Ovary (tissue), 9 donors: Measurements from ENCODE around the gene LIPC. TPM values are rescaled to one million over a fixed set of nuclear protein-coding genes. Genes with fewer than 3 reads are reported as not detected.

Experiments used
- DNase-seq, 5 donors: peaks; one replicate each; pipeline ENCODE4 v3.0.0-alpha.2; 2019 to 2020
- H3K27ac ChIP-seq, 2 donors: fragments of 200-600 bp; one replicate each; pipeline versions ENCODE4 v1.5.1 to v1.8.0; 2019 to 2022
- H3K27me3 ChIP-seq: fragments of 200-600 bp; one replicate; pipeline ENCODE4 v1.8.0; 2022
- H3K36me3 ChIP-seq: fragments of 200-600 bp; sonication (generic); one replicate; pipeline ENCODE4 v1.5.1; 2019
- H3K4me1 ChIP-seq: one replicate; pipeline ENCODE4 v1.8.1; 2013; ENCODE audit warnings: mild to moderate bottlenecking, moderate library complexity; ENCODE audit not compliant: insufficient read depth
- H3K4me3 ChIP-seq: fragments of 200-600 bp; sonication (generic); one replicate; pipeline ENCODE4 v1.5.1; 2017
- H3K9me3 ChIP-seq, 2 donors: fragments of 200-600 bp in 1 of 2; sonication (generic) in 1 of 2; one replicate each; pipeline versions ENCODE4 v1.5.1 to v1.8.1; 2013 to 2019; ENCODE audit warnings: mild to moderate bottlenecking in 1 of 2, moderate library complexity in 1 of 2
- EP300 ChIP-seq: sonication (generic); formaldehyde crosslinking; IDR thresholded peaks from one replicate; pipeline ENCODE4 v1.6.1; 2017; ENCODE audit warnings: antibody characterized with exemption
- POLR2A ChIP-seq: fragments of 450-650 bp; IDR thresholded peaks from one replicate; pipeline ENCODE4 v1.6.1; 2017; ENCODE audit warnings: antibody characterized with exemption, mild to moderate bottlenecking, moderate library complexity
- WGBS, 3 donors: extraction: QIAGEN DNeasy Blood & Tissue Kit in 1 of 3; methylation state at CpG; one replicate each; pipeline versions ENCODE4 v1.1.5 to v1.1.7; 2013 to 2017; 5-methylcytosine and 5-hydroxymethylcytosine counted together
- intact Hi-C, 4 donors: fragments of 100-400 bp; cut with DNase I; formaldehyde crosslinking; loops; one replicate each; pipeline versions ENCODE4 v1.11.0 to v1.15.1; 2022 to 2023
- polyA plus RNA-seq, 2 donors: library from polyadenylated mRNA; stranded (reverse); fragments of 200-250 nt in 1 of 2; fragments of 350-450 nt in 1 of 2; fragmentation: Illumina TruSeq in 1 of 2; extraction: RNeasy Lipid Tissue Mini Kit (QIAGEN cat#74804) in 1 of 2; gene quantifications; one replicate each; pipeline ENCODE4 v1.2.3, GENCODE V29; 2013 to 2014
- total RNA-seq, 7 donors: library from RNA; depleted of rRNA in 2 of 7; stranded (reverse); fragments of >200 nt in 2 of 7; fragmentation: NEBNext Ultra II Directional in 3 of 7; extraction: Animal tissue kit (Norgen Biotek cat#: 25700) in 3 of 7; gene quantifications; one replicate each; pipeline versions ENCODE4 v1.1.0 to v1.2.4, GENCODE V29; 2016 to 2023
- TF ChIP-seq, protein P1 (sequence below), 3 donors: fragments of 450-650 bp in 2 of 3; fragments of 200-600 bp in 1 of 3; IDR thresholded peaks; one replicate each; pipeline versions ENCODE4 v1.5.1 to v1.8.0; 2016 to 2022; ENCODE audit warnings: antibody characterized with exemption in 3 of 3, mild to moderate bottlenecking in 1 of 3
- donor health status: DM: no; HTN: no; CAD: no; lungs with moderate emphysema.
- donor health status: DM: no; HTN: no; CAD: no.
- donor health status: Bipolar disorder and iron deficiency.
- donor health status: DM: yes; HTN: yes; CAD: no.
- donor health status: DM: no; HTN: no; CAD: no.
- donor health status: DM: yes; HTN: yes; CAD: no.

The LIPC gene
- total and polyA plus RNA-seq, 9 donors = 0.28 to 1.1 (median 0.72) TPM

DNA sequence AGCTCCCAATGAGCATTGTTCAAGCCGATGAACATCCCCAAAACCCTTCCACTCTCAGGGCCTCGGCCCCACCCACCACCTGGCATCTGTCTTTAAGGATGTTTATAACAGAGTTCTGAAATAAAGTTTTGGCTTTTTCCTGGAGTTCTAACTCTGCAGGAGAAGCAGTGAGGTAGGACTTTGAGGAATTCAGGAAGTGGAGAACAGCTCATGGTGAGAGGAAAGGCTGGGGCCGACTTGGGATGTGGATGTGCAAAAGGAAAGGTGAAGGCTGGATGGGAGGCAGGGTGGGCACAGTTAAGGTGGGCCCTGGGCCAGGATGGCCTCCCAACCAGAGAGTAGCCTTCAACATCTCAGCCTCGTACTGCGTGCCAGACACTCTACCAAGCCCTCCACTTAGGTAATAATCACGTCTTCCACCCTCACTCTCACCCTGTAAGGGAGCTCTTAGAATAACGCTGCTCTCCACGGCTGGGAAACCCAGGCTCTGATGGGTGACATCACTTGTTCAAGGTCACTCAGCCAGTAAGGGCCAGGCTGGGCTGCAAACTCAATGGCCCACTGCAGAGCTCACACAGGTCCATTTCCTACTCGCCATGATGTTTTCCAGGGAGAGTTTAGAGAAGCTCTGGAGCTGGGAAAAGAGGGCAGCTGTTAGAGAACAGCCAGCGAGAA, 28.5 kb downstream of the LIPC start:
- H3K4me3 ChIP-seq = no peak overlapping the region
- TF ChIP-seq POLR2A = no peak
- TF ChIP-seq, protein P1, sequence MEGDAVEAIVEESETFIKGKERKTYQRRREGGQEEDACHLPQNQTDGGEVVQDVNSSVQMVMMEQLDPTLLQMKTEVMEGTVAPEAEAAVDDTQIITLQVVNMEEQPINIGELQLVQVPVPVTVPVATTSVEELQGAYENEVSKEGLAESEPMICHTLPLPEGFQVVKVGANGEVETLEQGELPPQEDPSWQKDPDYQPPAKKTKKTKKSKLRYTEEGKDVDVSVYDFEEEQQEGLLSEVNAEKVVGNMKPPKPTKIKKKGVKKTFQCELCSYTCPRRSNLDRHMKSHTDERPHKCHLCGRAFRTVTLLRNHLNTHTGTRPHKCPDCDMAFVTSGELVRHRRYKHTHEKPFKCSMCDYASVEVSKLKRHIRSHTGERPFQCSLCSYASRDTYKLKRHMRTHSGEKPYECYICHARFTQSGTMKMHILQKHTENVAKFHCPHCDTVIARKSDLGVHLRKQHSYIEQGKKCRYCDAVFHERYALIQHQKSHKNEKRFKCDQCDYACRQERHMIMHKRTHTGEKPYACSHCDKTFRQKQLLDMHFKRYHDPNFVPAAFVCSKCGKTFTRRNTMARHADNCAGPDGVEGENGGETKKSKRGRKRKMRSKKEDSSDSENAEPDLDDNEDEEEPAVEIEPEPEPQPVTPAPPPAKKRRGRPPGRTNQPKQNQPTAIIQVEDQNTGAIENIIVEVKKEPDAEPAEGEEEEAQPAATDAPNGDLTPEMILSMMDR (IDR thresholded peaks at IDR 0.05) = no peak
- TF ChIP-seq EP300 = no peak
- intact Hi-C loops = no loop called here
- no peaks in the 10 kb centered on the region for H3K4me1 ChIP-seq
- H3K27me3 ChIP-seq = no peaks in the 10 kb centered on the region
- H3K27ac ChIP-seq = no peak overlapping the region
- DNase-seq = no peak
- 80 to 89% (median 84%) methylated on average over 10 of the region's 10 CpGs for WGBS, 3 donors
- H3K36me3 ChIP-seq = no peaks in the 10 kb centered on the region
- H3K9me3 ChIP-seq = no peaks in the 10 kb centered on the region

DNA sequence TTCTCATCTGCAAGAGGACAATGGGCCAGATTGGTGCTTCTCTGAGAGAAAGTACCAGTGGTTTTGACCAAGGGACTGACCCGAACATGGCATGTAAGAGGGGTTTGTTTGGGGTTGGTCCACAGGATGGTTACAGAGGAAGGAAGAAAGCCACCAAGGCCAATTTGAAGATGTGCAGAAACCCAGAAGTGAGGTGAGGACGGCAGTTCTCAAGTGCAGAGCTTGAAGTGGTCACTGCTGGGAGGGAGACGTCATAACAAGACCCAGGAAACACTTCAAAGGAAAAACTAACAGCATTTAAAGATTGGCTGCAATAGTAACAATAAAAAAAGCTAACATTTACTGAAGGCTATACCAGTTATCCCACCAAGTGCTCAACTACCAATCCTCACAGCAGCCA, 29.1 kb downstream of the LIPC start:
- Histone ChIP-seq H3K4me1 (no peaks in the 10 kb centered on the region), H3K9me3 (no peaks in the 10 kb centered on the region), H3K36me3 (no peaks in the 10 kb centered on the region), H3K27ac (no peak overlapping the region), H3K4me3 (no peak overlapping the region), H3K27me3 (no peaks in the 10 kb centered on the region)
- intact Hi-C loops = no loop called here
- no peak for TF ChIP-seq EP300
- TF ChIP-seq POLR2A = no peak
- TF ChIP-seq, protein P1 (IDR thresholded peaks at IDR 0.05) = no peak
- 90 to 96% (median 94%) methylated on average over 3 of the region's 3 CpGs for WGBS, 3 donors
- DNase-seq = no peak

DNA sequence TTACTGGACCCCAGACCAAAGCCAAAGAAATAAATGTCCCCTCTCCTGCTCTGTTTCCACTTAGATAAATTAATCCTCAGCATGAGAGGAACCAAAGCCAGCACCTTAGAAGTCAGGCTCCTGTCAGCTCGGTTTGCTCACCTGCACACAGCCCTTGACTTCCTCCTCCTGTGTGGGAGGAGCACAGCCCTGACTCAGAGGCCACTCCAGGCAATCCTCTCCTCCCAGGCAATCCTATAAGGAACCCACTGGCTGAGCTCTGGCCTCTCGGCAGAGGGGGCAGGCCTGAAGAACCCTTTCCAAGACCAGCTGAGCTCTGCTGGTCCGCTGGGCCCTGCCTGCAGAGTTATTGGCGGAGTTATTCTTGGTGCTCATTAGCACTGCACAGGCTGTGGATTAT, 30.8 kb downstream of the LIPC start:
- intact Hi-C loops = no loop called here
- Histone ChIP-seq H3K4me1 (peaks cover 2% of the 10 kb centered on the region), H3K27ac (no peak overlapping the region), H3K27me3 (no peaks in the 10 kb centered on the region), H3K36me3 (no peaks in the 10 kb centered on the region), H3K4me3 (no peak overlapping the region), H3K9me3 (no peaks in the 10 kb centered on the region)
- no peak for DNase-seq
- WGBS, 3 donors = 88 to 95% (median 90%) methylated on average over 4 of the region's 4 CpGs
- TF ChIP-seq POLR2A (no peak), EP300 (no peak)
- TF ChIP-seq, protein P1 (IDR thresholded peaks at IDR 0.05) = no peak

DNA sequence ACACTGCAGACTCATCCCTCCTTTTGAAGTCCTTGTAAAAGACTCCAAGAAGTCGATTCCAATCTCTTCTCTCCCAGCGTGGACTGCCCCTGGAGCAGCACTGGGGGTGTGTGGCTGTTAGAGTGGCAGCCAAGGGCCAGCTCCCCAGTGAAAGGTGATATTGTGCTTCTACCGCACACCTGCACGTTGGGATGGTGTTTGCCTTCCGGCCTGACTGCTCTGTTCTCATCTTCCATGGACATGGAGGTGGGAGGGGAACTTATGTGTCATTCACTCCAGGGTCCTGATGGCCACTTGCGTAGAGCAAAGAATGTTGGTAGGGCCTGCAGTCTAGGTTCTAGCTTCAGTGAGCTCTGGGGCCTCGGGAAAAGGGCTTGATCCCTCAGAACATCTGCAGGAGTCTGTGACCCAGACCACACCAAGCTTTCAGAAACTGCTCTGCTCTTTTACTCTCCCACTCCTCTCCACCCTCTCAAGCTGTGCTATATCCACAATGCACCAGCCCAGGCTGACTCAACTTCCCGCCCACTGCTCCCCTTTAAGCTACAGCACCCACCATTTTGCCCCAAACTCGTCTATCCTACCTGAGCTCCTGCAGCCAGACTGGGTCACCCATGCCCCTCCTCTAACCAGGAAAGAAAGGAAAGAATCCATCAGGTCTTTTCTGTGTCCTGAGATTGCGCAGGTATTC, 31.3 kb downstream of the LIPC start:
- intact Hi-C loops = no loop called here
- TF ChIP-seq POLR2A (no peak), EP300 (no peak)
- TF ChIP-seq, protein P1 (IDR thresholded peaks at IDR 0.05) = no peak
- no peak for DNase-seq

More for the DNA sequence above, 31.3 kb downstream of the LIPC start:
- Histone ChIP-seq H3K4me1 (peaks cover 4% of the 10 kb centered on the region), H3K27me3 (no peaks in the 10 kb centered on the region), H3K9me3 (no peaks in the 10 kb centered on the region), H3K4me3 (no peak overlapping the region), H3K27ac (no peak overlapping the region), H3K36me3 (no peaks in the 10 kb centered on the region)
- 85 to 89% (median 87%) methylated on average over 10 of the region's 10 CpGs for WGBS, 3 donors
